Stimulated activated CD8-positive, alpha-beta memory T cell treated with anti-CD3 and anti-CD28 coated beads, Interleukin-12 subunit alpha, Interleukin-12 subunit beta, amount 100 ng/mL, for 24 hours (primary cell): ENCODE results near the gene SCMH1.
"Not testable (repeated sequence)": the region's sequence is repeated elsewhere in the genome, so short reads cannot be mapped to it uniquely, and the experiment has no call there.

Experiments
- DNase-seq: peaks from one replicate; pipeline ENCODE4 v3.0.0-alpha.2; 2020; ENCODE audit errors: extremely low read depth

Gene SCMH1

DNA sequence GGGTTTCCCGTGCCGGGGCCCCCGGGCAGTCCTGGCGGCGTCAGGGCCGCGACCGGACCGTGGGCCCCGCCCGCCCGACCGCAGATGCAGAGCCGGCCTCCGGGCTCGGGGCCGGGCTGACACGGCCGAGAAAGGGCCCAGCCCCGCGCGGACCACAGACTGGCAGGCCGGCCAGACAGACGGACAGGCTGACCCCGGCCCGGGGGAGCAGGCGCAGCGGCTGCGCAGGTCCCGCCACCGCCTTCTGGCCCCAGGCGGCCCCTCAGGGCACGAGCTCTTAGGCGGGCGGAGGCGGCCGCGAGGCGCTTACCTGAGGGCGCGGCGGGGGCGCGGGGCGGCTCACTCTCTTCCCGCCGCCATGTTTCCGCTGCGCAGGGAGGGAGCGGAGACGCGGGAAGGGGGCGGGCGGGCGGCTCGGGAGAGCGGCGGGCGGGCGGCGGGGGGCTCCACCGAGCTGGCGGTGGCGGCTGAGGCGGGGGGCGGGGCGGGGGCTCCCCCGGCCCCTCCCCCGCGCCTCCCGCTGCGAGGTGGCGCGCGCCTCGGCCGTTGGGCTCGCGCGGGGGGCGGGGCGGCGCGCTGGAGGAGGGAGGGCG, at the start of gene SCMH1:
TSS of gene SCMH1 (minus strand) at position 558 of the 593 bp plus-strand sequence. CDS start 56,173 bp downstream, outside the sequence.
- no peak for DNase-seq

DNA sequence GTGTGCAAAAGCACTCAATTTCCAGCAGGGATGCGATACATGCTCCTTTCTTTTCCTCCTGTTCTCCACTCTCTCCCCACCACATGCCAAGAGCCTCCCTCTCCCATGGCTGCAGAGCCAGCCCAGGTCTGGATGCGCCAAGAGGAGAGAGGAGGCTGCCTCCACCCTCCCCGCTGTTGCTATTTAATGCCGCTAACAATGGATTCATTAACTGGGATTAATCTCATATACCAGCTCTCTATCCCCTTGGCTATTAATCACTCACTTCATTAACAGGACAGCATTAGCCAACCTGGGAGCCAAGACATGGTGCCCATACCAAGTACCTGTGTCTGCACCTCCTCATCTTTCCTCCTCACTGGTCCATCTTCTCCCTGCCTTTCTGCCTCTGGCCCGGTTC, 49.1 kb upstream of the SCMH1 start:
- DNase-seq, result no peak

DNA sequence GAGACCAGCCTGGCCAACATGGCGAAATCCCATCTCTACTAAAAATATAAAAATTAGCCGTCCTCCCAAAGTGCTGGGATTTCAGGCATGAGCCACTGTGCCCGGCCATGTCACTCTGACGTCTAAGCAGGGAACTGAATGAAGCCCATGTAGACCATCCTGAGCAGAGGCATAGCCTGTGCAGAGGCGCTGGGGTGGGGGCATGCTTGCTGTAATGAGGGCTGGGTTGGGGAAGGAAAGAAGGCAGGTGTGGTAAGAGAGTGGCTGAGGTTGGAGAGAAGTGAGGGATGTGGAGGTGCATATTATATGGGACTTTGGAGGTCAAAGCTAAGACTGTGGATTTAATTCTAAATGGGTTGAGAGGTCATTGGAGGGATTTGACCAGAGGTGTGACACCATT, 47.1 kb upstream of the SCMH1 start:
- no peak for DNase-seq

DNA sequence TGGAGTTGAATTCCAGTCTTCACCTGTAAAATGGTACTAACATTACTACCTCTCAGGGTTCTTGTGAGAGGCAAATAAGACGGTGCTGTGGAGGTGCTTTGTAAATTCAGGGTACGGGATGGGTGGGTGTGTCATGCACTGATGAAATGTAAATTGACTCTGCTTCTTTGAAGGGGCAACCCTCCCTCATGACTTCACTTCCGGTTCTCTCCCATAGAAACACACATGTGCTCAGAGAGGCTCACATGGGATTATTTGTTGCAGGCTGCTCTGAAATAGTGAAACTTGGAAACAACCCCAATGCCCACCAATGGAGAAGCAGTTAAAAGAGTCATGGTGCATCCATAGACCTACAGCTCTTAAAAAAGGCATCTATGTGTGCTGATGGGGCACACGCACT, 44.9 kb upstream of the SCMH1 start:
- no peak for DNase-seq

DNA sequence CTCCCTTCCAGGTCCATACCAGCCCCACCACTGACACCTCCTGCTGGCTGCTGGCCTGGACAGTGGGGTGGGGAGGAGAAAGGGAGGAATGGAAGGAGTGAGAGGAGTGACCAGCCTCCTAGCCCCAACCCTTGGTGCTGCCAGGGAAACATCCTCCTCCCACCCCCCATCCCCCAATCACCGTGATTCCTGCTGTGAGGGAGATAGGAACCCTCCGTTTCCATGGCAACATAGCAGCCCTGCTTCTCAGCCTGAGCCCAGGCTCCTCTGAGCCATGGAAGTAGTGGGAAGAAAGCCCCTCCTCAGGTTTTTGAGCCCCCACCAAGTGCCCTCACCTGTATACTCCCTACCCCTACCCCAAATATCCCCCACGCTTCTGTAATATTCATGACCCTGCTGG, 44.4 kb upstream of the SCMH1 start:
- no peak for DNase-seq

DNA sequence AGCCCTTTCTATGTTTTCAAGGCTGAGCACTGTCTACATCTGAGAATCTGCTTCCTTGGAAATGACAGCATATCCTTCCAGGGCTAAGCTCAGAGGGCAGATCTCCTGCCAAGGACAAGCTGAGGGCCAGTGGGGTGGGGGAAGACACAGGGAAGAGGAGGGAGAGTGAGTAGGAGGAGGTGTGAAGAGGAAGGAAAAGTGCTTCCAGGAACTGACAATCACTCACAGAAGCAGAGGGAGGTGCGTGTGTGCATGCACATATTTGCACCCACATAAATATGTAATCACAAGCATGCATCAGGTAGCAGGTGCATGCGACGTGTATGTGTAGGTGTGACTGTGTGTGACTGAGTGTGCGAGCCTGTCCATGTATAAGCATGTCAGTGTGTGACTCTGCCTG, 43.7 kb upstream of the SCMH1 start:
- DNase-seq, result no peak

DNA sequence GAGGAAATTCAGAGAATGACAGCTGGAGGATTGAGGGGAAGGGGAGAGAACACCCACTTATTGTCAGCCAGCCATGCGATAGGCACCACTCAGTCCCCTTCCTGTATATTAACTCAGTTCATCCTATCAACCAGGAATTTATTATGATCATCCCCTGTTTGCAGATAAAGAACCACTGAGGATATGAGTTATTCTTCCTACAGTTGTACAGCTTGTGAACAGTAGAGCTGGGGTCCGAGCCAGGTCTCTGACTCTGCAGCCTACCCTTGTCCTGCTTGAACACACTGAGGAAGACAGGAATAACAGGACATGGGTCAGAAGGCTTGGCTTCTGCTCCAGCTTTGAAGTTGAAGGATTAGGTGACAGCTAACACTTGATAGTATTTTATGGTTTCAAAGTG, 42.0 kb upstream of the SCMH1 start:
- DNase-seq, result no peak

DNA sequence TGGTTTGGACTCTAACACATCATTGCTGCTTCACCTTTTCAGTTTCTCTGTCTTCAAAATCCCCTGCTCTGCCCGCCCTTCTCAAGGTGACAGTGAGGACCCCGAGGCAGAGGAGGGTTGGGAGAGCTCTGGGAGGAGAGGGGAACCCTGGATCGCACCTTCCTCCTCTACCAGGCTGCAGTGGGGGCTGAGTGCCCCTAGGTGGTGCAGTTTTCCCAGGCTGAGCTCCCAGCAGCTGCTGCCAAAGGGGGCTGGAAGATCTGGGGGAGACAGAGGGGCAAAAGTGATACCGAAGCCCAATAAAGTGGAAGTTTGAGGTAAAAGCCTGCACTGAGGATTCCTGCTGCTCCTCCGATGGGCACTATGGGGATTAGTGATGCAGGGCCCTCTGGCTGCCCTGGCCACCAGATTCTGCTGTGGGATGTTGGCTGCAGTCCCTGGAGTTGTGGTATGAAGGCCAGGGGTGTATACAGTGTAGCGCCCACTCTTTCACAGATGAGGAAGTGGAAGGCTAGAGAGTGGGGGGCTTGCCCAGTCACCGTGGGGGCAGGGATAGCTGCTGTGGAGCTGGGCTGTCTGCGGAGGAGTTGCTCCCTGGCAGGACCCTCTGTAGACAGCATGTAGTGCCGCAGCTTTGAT, 40.7 kb upstream of the SCMH1 start:
- DNase-seq, result no peak

DNA sequence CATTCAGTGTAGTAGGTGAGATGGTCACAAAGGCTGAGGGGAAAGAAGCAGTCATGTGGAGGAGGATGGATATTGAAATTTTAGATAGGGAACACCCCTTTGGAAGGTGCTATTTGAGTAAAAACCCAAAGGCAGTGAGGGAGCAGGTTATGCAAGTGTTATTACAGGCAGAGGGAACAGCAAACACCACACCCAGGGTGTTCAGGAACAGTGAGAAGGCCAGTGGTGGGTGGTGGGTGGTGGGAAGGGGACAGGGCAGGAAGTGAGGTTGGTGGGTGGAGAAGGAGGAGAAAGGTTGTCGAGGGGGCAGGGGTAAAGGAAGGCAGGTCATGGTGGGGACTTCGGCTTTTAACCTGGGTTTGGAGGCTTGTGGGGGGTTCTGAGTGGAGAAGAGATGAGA, 39.2 kb upstream of the SCMH1 start:
- no peak for DNase-seq

DNA sequence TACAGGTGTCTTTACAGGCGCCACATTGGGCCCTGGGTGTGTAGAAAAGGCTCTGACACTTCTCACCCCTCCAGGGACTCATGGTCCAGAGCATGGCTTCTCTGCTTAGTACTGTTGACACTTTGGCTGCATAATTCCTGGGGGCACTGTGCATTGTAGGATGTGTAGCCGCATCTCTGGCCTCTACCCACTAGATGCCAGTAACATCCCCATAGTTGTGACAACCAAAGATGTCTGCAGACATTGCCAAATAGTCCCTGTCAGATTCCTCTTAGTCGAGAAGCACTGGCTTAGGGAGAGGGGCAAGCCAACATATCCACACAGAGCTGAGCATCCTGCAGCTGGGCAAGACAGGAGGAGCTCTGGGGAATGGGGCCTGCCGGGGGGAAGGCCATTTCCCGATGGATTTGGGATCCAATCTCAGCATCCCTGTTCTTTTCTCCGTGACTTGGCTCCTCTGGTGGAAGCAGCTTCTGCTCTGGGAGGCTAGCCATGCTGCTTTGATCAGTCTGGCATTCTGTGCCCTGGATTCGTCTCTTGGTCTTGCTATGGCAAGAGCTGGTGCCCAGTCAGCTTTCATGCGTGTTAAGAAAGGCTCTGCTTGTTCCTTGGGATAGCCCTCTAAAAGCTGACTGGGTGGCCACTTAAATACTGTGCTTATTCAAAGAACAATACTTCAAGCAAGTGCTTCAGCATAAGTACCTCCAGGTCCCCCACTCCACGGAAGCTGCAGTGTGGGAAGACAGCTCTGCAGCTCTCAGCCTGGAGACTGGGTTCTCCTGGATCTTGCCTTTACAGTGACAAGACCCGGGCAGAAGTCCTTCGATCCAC, 38.3 kb upstream of the SCMH1 start:
- DNase-seq, result no peak

DNA sequence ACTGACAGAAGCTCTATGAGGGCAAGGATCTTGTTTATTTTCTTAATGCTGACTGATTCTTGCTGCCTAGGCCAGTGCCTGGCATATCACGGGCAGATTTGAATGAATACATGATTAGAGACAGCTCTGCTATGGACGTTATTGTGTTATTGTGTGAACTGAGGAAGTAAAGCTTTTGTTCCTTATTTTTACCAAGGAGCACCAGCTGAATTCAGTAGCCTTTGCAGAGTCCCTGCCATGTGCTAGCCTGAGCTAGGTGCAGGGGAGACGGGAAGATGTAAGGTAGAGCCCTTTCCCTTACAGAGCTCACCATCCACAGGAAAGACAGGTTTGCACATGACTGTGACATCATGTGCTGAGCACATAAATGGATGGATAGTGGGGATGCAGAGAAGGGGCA, 36.0 kb upstream of the SCMH1 start:
- no peak for DNase-seq

DNA sequence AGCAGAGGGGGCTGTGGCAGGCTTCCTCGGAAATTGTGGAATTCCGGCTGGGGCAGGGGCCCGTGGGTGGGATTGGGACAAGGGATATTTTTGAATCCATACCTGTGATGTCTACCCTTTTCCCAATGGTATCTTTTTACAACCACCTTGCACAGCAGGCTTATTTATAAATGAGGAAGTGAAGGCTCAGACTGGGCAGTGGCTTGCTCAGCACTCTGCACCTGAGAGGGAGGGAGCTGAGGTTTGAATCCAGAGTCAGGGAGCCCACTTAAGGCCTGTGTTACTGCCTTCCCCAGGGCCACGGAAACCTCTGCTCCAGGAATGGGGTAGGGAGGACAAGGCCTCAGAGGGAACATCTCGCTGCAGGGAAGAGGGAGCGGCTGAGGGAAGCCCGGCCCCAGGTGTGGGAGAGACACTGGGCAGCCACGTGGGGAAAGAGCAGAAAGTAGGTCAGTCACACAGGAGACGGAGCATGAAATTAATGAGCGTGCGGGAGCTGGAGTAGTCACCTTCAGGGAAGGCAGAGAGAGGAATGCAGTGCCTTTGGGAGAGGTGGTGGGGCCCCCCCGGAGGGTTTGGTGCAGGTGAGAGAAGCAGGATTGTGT, 35.4 kb upstream of the SCMH1 start:
- DNase-seq, result no peak

DNA sequence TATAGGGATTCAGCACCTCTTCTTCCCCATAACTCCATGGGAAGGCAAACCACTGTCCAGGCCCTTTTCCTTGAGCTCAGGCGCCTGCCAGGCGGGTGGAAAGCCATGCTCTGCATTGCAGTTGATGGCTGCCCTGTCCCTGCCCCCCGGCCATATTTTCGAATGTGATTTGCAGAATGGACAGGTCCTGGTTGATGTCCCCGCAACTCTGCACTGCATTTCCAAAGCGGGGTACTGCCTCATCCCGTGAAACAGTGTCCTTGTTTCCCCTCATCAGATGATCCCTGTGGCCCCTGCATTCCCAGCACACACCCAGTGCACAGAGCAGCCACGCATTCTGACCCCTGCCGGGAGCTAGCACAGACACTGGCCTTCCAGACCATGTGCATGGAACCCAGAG, 33.7 kb upstream of the SCMH1 start:
- no peak for DNase-seq

DNA sequence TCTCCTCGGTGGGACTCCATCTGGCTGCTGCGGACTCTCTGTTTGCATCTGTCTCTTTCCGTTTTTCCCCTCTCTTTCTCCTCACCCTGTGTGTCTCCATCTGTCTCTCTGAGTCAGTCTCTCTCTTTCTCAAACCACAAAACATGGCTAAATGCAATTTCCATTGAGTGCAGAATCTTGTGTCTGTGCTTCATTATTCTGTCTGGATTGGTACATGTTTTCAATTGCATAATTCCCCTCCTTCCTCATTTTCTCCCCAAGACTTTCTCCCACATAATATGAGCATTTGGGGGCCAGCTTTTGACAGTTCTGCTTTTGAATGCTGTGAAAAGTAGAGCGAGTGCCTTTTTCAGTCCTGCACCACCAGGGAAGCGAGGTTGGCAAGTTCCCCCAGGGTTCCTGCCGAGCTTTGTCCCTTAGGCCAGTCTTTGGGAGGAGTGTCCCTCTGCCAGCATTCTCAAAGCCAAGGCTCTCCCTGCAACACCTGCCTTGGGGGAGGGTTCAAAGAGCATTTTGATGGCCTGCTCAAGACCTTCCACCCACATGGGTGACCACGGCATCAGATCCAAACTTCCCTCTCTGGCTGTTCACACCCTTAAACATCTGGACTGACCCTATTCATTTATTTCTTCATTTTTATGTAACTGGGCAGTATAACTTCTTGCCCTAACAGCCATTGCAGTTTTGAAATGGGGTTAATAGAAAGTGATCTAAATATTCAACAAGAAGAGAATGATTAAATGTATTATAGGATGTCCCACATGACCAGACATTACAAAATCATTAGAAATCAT, 32.8 kb upstream of the SCMH1 start:
- no peak for DNase-seq

DNA sequence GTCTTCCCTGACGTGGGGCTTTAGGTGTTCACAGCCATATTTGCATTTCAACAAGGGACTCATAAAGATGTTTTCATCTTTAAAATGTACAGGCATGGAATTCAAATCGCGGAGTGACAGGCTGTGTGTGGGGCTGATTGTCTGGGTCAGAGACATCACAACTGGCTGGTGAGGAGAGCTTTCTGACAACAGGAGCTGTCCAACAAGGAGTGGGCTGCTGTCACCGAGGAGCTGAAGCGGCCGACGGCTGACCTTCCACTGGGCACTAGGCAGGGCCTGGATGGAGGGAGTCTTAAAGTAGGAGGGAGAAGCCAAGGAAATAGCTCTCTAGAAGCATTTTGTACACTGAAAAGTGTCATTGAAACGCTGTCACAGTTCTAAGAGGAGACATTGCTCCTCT, 30.5 kb upstream of the SCMH1 start:
- no peak for DNase-seq

DNA sequence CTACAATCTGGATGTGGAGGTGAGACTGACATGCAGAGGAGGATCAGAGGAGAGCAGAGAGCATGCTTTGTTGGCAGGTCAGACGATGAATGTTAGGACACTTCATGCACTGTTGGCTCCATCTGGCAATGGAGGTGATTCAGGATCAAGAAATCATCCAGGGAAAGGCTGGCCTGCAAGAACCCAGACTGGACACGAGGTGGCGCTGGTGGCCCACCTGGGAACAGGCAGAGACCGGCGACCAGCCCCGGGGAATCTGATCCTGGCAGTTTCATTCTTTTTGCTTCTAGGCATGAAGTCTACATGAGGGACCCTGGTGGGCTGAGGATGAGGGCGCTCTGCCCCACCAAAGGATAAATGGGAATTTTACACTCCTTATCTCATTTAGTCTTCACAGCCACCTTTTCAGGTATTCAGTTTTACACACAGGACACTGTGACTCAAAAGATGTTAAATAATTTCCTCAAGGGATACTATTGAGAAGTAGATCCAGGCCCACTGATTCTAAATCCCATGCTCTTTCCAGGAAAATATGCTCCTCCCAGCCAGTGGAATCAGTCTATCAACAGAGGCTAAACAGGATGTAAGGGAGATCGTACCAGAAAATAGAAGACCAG, 26.2 kb upstream of the SCMH1 start:
- peak; percentile 27 for DNase-seq

DNA sequence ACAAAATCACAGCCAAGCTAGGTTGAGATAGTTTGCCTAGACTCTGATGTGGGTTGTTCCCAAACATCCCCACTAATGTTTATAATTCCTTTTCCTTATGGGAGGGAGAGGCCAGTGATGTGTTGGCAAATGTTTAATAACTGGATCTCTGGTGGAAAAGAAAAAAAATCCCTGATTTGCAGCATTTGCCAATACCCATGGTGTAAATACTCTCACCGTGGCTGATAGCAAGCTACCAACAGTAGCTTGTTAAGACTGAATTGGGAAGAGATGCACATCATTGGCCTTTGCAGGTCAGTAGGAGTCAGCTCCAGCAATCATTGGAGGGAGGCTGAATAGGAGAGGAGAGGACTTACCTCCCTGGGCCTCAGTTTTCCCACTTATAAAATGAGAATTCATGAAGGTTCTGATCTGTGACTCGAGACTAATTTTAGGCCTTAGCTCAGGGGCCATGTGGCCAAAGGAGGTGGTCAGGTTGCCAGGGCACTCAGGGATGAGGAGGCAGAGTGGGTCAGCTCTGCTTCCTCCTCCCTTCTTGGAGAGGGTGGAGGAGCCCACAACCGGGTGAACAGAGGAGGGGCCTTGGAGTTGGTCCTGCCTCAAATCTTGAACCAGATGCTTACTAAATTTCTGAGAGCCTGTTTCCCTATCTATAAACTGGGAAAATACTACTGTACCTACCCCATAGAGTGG, 20.0 kb upstream of the SCMH1 start:
- DNase-seq, result no peak

DNA sequence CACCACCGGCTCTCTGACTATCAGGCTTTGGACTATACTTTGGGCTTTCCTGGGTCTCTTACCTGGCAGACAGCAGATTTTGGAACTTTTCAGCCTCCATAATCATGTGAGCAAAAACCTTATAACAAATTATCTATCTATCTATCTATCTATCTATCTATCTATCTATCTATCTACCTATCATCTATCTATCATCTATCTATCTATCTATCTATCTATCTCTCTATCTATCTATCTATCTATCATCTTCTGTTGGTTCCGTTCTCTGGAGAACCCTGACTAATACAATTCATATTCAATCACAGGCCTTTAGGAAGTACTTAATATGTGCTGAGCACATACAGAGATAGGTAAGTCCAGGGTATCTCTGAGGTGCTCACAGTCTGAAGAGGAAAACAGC, 18.7 kb upstream of the SCMH1 start:
- no peak for DNase-seq

DNA sequence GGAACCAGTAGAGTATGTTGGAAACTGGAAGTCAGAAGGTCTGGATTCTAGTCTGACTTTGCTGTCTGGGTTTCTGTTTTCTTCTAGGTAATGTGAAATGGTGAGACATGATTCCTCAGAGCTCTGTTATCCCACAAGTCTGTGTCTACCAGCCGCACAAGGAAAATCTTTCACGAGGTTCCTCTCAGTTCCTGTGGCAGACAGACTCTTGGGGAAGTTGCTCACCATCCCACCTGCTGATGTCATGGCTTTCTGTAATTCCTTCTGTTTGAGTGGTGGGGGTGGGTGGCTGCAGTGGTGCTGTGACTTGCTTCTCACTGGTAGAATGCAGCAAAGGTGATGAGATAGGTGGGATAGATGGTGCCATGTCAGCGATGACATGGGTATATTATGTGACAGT, 17.1 kb upstream of the SCMH1 start:
- no peak for DNase-seq

DNA sequence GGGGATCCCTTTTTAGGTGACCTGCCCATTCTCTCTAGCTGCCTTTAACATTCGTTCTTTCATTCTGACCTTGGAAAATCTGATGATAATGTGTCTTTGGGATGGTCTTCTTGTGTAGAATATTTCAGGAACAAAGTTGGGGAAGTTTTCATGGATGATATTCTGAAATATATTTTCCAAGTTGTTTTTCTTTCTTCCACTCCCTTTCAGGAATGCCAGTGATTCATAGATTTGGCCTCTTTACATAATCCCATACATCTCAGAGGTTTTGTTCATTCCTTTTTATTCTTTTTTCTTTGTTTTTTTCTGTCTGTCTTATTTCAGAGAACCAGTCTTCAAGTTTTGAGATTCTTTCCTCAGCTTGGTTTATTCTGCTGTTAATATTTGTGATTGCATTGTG, 13.9 kb upstream of the SCMH1 start:
- DNase-seq, result no peak

DNA sequence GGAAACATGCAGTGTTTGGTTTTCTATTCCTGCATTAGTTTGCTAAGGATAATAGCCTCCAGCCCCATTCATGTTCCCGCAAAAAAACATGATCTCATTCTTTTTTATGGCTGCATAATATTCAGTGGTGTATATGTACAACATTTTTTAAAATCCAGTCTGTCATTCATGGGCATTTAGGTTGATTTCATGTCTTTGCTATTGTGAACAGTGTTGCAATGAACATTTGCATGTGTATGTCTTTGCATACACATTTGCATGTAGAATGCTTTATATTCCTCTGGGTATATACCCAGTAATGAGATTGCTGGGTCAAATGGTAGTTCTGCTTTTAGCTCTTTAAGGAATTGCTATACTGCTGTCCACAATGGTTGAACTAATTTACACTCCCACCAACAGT, 9.0 kb upstream of the SCMH1 start:
- not testable (repeated sequence) for DNase-seq
